Left colon (tissue), 2 donors: ENCODE results near the gene CYP27B1. TPM values are rescaled to one million over a fixed set of nuclear protein-coding genes. Genes with fewer than 3 reads are reported as not detected.
"Not testable (repeated sequence)": the region's sequence is repeated elsewhere in the genome, so short reads cannot be mapped to it uniquely, and the experiment has no call there.

Experiments
- ATAC-seq: fragments of 200-7000 bp; cut with Tn5 transposase; one replicate; pipeline ENCODE4 v1.9.1; 2020; ENCODE audit warnings: mild to moderate bottlenecking, moderate library complexity
- DNase-seq, 2 donors: peaks; one replicate each; pipeline ENCODE4 v3.0.0-alpha.2; 2020
- intact Hi-C, 2 donors: fragments of 100-400 bp; cut with DNase I in 1 of 2; cut with micrococcal nuclease in 1 of 2; formaldehyde crosslinking; loops; one replicate each; pipeline versions ENCODE4 v1.11.2 to v1.14.0; 2022; cut with DNase I, micrococcal nuclease
- microRNA-seq, 2 donors: library from miRNA; unstranded; fragments of <30 nt; microRNA quantifications; one replicate each; pipeline versions ENCODE4 v1.1.0 to v1.2.0, GENCODE V29; 2020
- total RNA-seq, 2 donors: library from RNA; stranded (reverse); fragmentation: NEBNext Ultra II Directional; extraction: Animal tissue kit (Norgen Biotek cat#: 25700); gene quantifications; one replicate each; pipeline ENCODE4 v1.2.1, GENCODE V29; 2021
- donor health status: DM: no; HTN: no; CAD: no.
- donor health status: DM: yes; HTN: yes; CAD: no.

Gene CYP27B1
- total RNA-seq, 2 donors from 2014 or later: 0.87 to 1.7 TPM

DNA sequence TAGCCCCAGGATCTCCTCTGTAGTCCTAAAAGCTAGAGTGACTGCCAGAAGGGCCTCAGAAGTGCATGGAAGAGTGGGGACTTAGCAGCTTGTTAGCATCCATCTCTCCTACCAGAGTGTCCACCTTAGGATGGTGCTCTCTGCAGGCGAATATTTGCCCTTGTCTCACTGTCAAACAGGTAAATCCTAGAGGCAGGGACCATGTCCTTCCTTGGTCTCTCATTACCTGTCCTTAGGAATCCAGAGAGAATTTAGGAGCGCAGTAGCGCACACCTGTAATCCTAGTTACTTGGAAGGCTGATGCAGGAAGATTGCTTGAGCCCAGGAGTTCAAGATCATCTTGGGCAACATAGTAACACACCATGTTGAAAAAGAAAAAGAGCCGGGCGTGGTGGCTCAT, 49.7 kb downstream of the CYP27B1 start:
- DNase-seq (no peak), ATAC-seq (no peak)
- intact Hi-C loops: no loop called here

DNA sequence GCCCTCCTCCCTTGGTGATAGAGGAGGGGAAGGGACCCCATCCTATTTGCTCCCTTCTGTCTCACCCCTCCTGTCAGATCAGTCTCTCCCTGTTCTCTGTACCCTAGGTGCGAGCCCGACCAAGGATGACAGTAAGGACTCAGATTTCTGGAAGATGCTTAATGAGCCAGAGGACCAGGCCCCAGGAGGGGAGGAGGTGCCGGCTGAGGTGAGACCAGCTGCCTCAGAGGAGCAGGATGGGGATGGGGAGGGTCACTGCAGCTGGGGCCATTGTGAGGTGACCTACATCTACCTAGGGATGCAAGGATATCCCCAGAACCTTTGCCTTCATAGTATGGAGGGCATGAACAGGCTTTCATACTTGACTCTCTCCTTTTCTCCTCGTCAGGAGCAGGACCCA, 50.6 kb downstream of the CYP27B1 start:
- ATAC-seq: no peak
- intact Hi-C loops: no loop called here
- no peak for DNase-seq

DNA sequence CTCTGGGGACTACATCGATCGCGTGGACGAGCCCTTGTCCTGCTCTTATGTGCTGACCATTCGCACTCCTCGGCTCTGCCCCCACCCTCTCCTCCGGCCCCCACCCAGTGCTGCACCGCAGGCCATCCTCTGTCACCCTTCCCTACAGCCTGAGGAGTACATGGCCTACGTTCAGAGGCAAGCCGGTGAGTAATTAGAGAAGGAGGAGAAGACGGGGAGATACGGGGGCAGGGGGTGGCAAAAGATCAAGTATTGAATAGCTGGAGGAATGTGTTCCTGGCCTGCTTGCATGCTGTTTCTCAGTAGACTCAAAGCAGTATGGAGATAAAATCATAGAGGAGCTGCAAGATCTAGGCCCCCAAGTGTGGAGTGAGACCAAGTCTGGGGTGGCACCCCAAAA, 51.1 kb downstream of the CYP27B1 start:
- DNase-seq: no peak
- no peak for ATAC-seq
- intact Hi-C loops: no loop called here

DNA sequence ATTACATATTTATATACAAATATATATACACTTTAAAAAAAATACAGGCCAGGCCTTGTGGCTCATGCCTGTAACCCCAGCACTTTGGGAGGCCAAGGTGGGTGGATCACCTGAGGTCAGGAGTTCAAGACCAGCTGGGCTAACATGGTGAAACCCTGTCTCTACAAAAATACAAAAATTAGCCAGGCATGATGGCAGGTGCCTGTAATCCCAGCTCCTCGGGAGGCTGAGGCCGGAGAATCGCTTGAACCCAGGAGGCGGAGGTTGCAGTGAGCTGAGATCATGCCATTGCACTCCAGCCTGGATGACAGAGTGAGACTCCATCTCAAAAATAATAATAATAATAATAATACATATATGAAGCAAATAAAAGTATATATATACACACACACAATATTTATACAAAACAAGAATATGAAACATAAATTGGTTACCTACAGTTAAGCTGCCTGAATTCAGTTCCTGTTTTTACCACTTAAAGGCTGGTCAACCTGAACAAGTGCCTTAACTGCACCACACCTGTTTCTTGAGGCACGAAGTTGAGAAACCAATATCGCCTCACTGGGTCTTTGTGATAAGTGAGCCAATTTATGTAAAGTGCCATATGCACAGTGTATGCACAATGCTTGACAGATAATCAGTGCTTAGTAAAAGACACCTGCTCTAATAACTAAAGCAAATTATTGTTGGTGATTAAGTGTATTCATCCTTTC, 51.7 kb downstream of the CYP27B1 start:
- DNase-seq, intact Hi-C loops, ATAC-seq: not testable (repeated sequence)

DNA sequence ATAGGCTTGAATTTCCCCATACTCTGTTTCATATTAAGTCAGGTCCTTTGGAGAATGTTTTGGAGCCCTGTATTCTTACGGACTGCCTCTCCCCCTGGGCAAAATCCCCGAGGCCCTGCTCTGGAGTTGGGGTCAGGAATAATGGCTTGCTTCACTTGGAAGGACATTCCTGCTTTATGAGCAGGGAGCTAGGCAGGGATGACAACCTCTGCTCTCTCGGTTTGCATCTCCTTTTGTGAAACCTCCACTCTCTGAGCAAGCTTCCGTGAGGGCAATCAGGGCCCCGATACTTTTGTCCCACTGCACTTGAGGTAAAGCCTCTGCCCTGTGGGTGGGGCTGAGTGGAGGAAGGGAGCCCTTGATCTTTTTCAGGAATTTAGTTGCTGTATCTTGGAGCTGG, 53.7 kb downstream of the CYP27B1 start:
- no peak for ATAC-seq
- no peak for DNase-seq
- intact Hi-C loops: no loop called here

DNA sequence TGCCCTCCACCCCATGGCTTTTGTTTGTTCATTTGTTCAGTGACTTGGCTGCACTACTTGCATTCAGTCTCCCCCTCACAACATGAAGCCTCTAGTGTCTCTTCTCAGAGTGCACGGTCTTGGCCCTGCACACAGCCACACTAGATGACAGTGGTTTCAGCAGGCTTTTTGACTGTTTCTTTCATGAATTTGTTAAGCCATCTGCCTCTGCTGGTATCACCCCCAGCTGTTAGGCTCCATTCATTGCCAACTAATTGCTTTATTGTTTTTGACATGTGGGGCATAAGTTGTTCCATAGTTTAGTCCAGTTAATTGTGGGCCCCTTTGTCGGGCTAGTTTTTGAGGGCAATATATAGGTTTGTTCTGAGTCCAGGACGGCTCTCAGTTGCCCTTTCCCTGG, 54.2 kb downstream of the CYP27B1 start:
- intact Hi-C loops: no loop called here
- no peak for DNase-seq
- ATAC-seq: no peak

Small RNAs within 50 kb of the gene (microRNA-seq; reads per million reads assigned to microRNA genes)
- gene MIR6759: 0 reads per million in 2 donors

Other genes starting within 250 kb of the CYP27B1 start
- 10 to 100 TPM; 19.8 to 20.5 TPM for gene DDIT3, start 246.6 kb downstream of the CYP27B1 start, total RNA-seq
- 100 to 1,000 TPM; 104 to 116 TPM for gene MBD6, start 244.3 kb downstream of the CYP27B1 start, total RNA-seq
- gene DCTN2, start 219.9 kb downstream of the CYP27B1 start, total RNA-seq: 100 to 1,000 TPM; 139 to 151 TPM
- gene KIF5A, start 217.0 kb downstream of the CYP27B1 start, total RNA-seq: 1 to 10 TPM in 1 of 2 donors, under 1 TPM in 1; 0.85 to 1.3 TPM
- 10 to 100 TPM; 63.5 to 67.9 TPM for gene PIP4K2C, start 175.9 kb downstream of the CYP27B1 start, total RNA-seq
- 10 to 100 TPM in 1 of 2 donors, 1 to 10 TPM in 1; 3.7 to 10.2 TPM for gene DTX3, start 162.3 kb downstream of the CYP27B1 start, total RNA-seq
- 10 to 100 TPM in 1 of 2 donors, 1 to 10 TPM in 1; 3.1 to 14.9 TPM for gene ARHGEF25, start 155.6 kb downstream of the CYP27B1 start, total RNA-seq
- under 1 TPM; 0.34 to 0.98 TPM for gene B4GALNT1, start 133.9 kb downstream of the CYP27B1 start, total RNA-seq
- 100 to 1,000 TPM; 310 to 322 TPM for gene OS9, start 72.9 kb downstream of the CYP27B1 start, total RNA-seq
- 1 to 10 TPM in 1 of 2 donors, under 1 TPM in 1; 0.92 to 1.5 TPM for gene AGAP2, start 28.3 kb downstream of the CYP27B1 start, total RNA-seq
- gene TSPAN31, start 22.0 kb downstream of the CYP27B1 start, total RNA-seq: 10 to 100 TPM; 28.9 to 40.6 TPM
- 10 to 100 TPM; 38.4 to 46.0 TPM for gene CDK4, start 14.8 kb downstream of the CYP27B1 start, total RNA-seq
- gene MARCHF9, start 12.0 kb downstream of the CYP27B1 start, total RNA-seq: 10 to 100 TPM; 12.2 to 13.1 TPM
- 10 to 100 TPM in 1 of 2 donors, 1 to 10 TPM in 1; 9.3 to 11.6 TPM for gene METTL1, start 5.0 kb upstream of the CYP27B1 start, total RNA-seq
- gene EEF1AKMT3, start 5.5 kb upstream of the CYP27B1 start, total RNA-seq: 1 to 10 TPM; 4.8 to 6.8 TPM
- 10 to 100 TPM; 25.3 to 31.8 TPM for gene TSFM, start 15.7 kb upstream of the CYP27B1 start, total RNA-seq
- gene AVIL, start 51.7 kb upstream of the CYP27B1 start, total RNA-seq: 1 to 10 TPM; 7.5 to 7.7 TPM
- gene CTDSP2, start 79.7 kb upstream of the CYP27B1 start, total RNA-seq: 100 to 1,000 TPM; 152 to 254 TPM
- gene ATP23, start 174.5 kb upstream of the CYP27B1 start, total RNA-seq: 10 to 100 TPM; 13.9 to 16.1 TPM